Memory B cell (primary cell): ENCODE measurements around the gene FOXS1.
A peak's percentile ranks its signal among the peaks of the same experiment; 100 is the strongest.

Experiments
- ATAC-seq: fragments of 150-1000 bp; cut with Tn5 transposase; 2 replicates; pipeline ENCODE4 v1.10.0; 2021; ENCODE audit warnings: low read depth, mild to moderate bottlenecking, moderate library complexity
- DNase-seq, 2 donors: peaks; one replicate each; pipeline ENCODE4 v3.0.0; 2022; ENCODE audit warnings: low spot score in 2 of 2
- H3K27ac Mint-ChIP-seq: one replicate; pipeline ENCODE4 v1.8.0; 2022; ENCODE audit warnings: mild to moderate bottlenecking, moderate library complexity, mixed read lengths
- H3K27me3 Mint-ChIP-seq: one replicate; pipeline ENCODE4 v1.8.0; 2022; ENCODE audit warnings: mixed read lengths
- H3K36me3 Mint-ChIP-seq: one replicate; pipeline ENCODE4 v1.8.0; 2022; ENCODE audit warnings: mild to moderate bottlenecking, mixed read lengths
- H3K4me1 Mint-ChIP-seq: one replicate; pipeline ENCODE4 v1.8.0; 2022; ENCODE audit warnings: mixed read lengths
- H3K4me3 Mint-ChIP-seq: one replicate; pipeline ENCODE4 v1.8.0; 2022; ENCODE audit warnings: mild to moderate bottlenecking, moderate library complexity, mixed read lengths
- H3K9me3 Mint-ChIP-seq: one replicate; pipeline ENCODE4 v1.8.0; 2022; ENCODE audit warnings: mixed read lengths

Gene FOXS1

DNA sequence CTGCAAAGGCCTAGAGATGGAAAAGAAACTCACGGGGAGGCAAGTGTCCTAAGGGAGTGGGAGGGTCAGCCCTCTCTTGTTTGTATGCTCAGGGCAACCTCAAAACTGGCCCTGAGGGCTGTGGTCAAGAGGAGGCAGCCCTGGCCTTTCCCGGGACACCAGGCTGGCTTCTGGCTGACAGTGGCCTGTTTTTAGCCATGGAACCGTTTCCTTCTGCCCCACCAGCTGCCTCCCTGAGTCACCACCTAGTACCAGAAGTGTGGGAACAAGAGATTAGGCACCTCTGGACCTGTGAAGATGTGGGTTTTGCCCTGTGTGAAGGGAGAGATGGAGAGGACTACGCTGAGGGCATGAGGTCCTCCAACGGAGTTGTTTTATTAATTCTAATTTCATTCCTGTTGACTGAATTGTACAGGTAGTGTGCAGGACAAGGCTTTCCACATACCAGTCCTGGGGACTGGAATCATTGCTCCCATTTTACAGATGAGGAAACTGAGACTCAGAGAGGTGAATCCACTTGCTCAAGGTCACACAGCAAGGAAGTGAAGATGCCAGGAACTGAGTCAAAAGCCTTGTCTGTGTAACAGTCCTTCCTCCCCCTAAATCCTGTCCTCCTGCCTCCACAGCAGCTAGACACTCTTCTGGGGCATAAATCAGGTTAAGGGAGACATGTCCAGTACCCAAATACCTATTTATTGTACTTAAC, 5.5 kb downstream of the FOXS1 start:
- no peak for ATAC-seq

DNA sequence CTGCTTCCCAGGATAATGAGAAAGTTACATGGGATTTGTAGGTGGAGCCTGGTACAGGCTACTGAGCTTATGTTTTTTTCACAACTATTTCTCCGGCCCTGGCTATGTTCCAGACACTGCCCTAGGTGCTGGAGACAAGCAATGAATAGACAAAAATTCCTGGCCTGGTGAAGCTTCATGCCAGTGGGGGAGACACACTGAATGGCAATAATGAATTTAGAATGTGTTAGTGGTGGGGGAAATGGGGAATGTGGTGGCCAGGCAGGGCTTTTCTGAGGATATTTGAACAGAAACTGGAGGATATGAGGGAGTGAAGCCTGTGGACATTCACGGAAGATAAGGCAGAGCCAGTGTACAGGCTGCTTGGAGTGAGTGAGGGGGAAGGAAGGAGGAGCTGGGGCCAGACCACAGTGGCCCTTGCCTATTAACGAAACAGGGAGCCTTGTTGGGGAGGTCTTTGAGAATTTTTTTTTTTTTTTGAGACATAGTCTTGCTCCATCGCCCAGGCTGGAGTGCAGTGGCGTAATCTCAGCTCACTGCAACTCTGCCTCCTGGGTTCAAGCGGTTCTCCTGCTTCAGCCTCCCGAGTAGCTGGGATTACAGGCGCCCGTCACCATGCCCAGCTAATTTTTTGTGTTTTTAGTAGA, 6.6 kb downstream of the FOXS1 start:
- Mint-ChIP-seq H3K27me3 (no peaks in the 10 kb centered on the region), H3K9me3 (no peaks in the 10 kb centered on the region), H3K27ac (no peak overlapping the region), H3K4me1 (peaks cover 10% of the 10 kb centered on the region), H3K4me3 (no peak overlapping the region), H3K36me3 (no peaks in the 10 kb centered on the region)
- ATAC-seq (no peak), DNase-seq (no peak)

More for the DNA sequence above, 5.5 kb downstream of the FOXS1 start:
- no peak for DNase-seq
- H3K4me1 Mint-ChIP-seq = peaks cover 10% of the 10 kb centered on the region
- H3K36me3 Mint-ChIP-seq = no peaks in the 10 kb centered on the region
- H3K4me3 Mint-ChIP-seq = no peak overlapping the region
- H3K9me3 Mint-ChIP-seq = no peaks in the 10 kb centered on the region
- H3K27me3 Mint-ChIP-seq = no peaks in the 10 kb centered on the region
- H3K27ac Mint-ChIP-seq = no peak overlapping the region

DNA sequence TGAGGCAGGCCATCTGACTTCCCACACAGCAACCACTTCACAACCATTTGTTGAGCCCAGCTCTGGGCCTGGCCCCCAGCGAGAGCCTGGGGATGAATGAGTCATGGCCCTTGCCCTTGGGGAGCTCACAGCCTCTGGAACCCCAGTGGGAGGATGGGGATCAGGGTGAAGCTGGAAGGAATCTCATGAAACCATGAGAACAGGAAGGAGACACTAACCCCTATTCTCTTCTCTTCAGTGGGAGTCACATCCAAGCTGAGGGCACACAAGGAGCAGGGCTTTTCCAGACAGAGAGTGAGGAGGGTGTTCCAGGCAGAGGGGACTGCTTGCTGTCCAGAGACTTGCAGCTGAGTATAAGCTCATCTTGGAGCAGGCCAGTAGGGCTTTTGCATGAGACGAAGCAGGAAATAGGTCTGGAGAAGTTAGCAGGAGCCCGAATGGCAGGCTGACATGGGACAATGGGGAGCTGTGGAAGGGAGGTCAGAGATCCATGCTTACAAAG, 7.5 kb downstream of the FOXS1 start:
- no peak for ATAC-seq
- no peak for DNase-seq
- Mint-ChIP-seq H3K4me1 (peaks cover 10% of the 10 kb centered on the region), H3K27me3 (no peaks in the 10 kb centered on the region), H3K27ac (no peak overlapping the region), H3K9me3 (no peaks in the 10 kb centered on the region), H3K4me3 (no peak overlapping the region), H3K36me3 (no peaks in the 10 kb centered on the region)

DNA sequence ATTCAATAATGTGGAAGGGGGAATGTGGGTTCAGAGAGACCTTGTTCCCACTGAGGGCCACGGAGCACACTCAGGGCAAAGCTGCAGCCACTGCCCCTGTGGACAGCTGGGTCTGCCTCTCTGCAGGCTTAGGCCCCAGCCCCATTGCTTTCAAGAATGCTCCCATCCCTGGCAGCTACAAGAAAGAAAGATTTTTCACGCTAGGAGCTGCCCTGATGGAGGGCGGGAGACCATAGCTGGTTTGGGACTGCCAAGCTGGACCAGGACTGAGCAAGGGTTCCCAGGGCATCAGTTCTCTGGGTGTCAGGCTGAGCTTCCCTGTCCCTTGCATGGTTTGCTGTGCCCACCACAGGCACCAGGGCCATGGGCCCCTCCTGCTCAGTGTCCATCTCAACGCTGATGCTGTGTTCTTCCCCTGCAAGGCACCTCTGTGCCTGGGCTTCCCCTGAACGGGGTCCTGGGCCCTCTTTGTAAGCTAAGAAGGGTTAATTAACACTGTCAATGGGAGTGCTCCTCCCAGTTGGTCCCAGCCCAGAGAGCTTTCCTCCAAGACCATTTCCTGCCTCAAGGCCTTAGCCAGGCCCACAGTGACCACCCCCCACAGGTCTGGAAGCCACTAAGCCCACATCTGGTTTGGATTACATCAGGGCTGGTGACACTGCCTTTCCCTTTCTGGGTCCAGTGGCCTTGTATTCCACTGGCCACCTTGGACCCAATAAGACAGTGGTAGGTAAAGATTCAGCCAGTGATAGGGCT, 8.4 kb downstream of the FOXS1 start:
- DNase-seq (no peak), ATAC-seq (no peak)
- Mint-ChIP-seq H3K27ac (no peak overlapping the region), H3K4me3 (no peak overlapping the region), H3K36me3 (no peaks in the 10 kb centered on the region), H3K9me3 (no peaks in the 10 kb centered on the region), H3K4me1 (peaks cover 7% of the 10 kb centered on the region), H3K27me3 (no peaks in the 10 kb centered on the region)

DNA sequence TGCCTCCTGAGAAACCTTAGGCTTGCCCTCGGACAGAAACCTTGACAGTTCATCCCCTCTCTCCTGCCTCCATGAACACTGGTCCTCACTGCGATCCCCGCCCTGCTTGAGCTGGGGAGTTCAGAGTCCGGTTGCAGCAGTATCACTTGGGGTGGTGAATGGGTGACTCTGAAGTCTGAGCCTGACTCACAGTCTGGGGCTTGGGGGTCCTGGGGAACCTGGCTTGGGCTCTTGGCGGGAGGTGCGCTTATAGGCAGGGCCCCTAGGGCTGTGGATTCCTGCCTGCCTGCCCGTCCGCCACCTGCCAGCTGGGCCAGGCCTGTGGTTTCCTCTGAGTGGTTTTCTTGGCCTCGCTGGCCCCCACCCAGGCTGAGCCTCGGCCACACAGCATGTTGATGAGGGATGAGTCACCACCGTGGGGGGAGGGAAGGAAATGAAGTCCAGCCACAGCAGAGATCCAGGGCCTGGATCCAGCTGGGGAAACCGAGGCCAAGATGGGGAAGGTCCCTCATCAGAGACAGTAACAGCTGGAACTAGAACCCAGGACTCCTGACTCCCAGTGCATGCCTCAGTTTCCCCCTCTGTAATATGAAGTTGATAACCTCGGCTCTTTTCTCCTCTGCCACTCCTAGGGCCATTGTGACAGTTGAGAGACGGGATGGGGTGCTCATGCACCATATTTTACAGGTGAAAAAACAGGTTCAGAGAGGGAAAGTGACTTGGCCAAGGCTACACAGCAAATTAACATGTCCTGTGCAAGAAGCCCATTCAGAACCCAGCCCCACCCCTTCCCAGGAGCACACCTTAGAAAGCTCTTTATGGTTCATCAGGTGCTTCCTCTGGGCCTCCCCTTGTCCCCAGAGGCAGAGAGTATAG, 9.2 kb downstream of the FOXS1 start:
- DNase-seq (no peak), ATAC-seq (peak; percentile 43)
- H3K4me1 Mint-ChIP-seq = peaks cover 7% of the 10 kb centered on the region
- H3K36me3 Mint-ChIP-seq = no peaks in the 10 kb centered on the region
- H3K4me3 Mint-ChIP-seq = no peak overlapping the region
- no peaks in the 10 kb centered on the region for H3K27me3 Mint-ChIP-seq
- no peaks in the 10 kb centered on the region for H3K9me3 Mint-ChIP-seq
- no peak overlapping the region for H3K27ac Mint-ChIP-seq

DNA sequence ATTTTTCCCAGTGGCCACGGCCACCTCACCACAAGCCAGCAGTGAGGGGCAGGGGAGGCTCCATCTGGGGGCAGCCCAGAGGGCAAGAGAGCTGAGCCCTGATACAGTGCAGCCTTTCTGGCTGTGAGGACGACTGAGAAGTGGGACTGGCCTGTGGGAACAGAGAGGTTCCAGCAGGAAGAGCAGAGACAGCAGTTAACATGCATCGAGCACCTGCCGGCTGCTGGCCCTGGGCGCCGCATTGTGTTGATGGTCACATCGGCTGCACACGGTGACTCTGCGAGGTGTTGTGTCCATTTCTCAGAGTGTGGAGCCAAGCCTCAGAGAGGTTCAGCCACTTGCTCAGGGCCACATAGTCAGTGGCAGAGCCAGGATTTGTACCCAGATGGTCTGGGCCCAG, 9.8 kb downstream of the FOXS1 start:
- Mint-ChIP-seq H3K27ac (no peak overlapping the region), H3K36me3 (no peaks in the 10 kb centered on the region), H3K4me1 (peaks cover 7% of the 10 kb centered on the region), H3K27me3 (no peaks in the 10 kb centered on the region), H3K4me3 (no peak overlapping the region), H3K9me3 (no peaks in the 10 kb centered on the region)
- DNase-seq (no peak), ATAC-seq (no peak)

DNA sequence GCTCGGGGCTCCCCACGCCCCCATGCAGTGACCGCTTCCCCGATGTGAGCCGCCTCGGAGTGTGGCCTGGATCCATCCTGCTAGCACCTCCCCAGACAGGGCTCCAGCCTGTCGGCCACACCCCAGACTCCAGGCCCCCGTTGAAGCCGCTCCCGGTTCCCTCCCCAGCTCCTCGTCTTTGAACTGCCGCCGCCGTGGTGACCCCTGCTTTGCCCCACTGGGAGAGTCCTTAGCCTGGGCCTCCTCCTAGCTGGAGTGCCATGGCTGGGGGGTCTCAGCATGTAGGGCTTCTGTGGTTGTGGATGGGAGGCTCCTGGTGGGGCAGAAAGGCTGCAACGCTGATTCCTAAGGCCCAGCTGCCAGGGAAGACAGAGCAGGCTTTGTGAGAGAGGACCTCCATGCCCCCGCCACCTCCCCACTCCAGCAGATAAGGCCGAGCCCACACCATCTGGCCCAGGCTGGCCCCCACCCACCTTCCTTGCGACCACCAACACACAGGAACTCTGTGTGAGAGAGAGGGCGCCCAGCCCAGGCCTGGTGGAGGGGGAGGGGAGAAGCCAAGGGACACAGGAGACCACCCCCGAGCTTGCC, 11.4 kb downstream of the FOXS1 start:
- ATAC-seq (no peak), DNase-seq (no peak)
- H3K4me3 Mint-ChIP-seq = no peak overlapping the region
- H3K36me3 Mint-ChIP-seq = no peaks in the 10 kb centered on the region
- H3K9me3 Mint-ChIP-seq = no peaks in the 10 kb centered on the region
- peaks cover 7% of the 10 kb centered on the region for H3K4me1 Mint-ChIP-seq
- no peaks in the 10 kb centered on the region for H3K27me3 Mint-ChIP-seq
- no peak overlapping the region for H3K27ac Mint-ChIP-seq

DNA sequence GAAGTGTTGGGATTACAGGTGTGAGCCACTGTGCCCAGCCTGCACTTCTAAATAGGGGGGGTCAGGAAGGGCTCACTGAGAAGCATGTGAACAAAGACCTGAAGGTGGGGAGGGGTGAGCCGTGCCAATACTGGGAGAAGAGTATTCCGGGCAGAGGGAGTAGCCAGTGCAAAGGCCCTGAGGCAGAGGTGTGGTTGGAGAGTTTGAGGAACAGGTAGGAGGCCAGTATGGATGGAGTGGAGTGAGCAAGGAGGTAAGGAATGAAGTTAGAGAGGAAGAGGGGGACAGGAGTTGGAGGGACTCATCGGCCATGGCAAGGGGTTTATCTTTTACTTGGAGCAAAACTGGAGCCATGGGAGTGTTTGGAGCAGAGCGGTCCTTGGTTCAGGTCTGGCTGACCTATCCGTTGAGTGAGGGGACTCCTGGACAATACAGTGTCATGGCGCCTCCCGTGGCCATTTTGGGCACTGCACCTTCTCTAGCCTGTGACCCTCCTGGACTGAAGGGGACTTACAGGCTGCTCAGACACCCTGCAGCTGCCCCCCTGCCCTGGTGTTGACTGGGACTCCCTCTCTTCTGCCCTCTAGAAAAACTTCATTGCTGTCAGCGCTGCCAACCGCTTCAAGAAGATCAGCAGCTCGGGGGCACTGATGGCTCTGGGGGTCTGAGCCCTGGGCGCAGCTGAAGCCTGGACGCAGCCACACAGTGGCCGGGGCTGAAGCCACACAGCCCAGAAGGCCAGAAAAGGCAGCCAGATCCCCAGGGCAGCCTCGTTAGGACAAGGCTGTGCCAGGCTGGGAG, 12.1 kb downstream of the FOXS1 start:
- no peaks in the 10 kb centered on the region for H3K36me3 Mint-ChIP-seq
- H3K9me3 Mint-ChIP-seq = no peaks in the 10 kb centered on the region
- peak; percentile 50 to 66 for DNase-seq
- H3K4me3 Mint-ChIP-seq = no peak overlapping the region
- H3K27me3 Mint-ChIP-seq = no peaks in the 10 kb centered on the region
- peak; percentile 44 for ATAC-seq
- no peak overlapping the region for H3K27ac Mint-ChIP-seq
- H3K4me1 Mint-ChIP-seq = peaks cover 7% of the 10 kb centered on the region

DNA sequence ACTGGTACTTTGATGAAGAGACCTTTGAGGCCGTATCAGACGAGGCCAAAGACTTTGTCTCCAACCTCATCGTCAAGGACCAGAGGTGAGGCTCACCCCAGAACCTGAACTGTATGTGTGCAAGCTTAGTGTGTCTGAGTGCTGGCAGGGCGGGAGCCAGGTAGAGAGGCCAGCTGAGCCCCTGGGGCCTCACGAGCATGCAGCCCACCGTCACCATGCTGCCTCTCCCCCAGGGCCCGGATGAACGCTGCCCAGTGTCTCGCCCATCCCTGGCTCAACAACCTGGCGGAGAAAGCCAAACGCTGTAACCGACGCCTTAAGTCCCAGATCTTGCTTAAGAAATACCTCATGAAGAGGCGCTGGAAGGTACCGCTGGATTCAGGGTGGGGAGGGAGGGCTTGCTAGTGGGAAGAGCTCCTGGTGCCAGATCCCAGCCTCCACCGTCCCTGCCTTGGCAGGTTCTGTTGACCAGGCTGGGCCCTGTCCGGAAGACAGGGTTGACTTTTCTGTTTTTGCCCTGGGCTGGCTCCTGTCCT, 13.6 kb downstream of the FOXS1 start:
- Mint-ChIP-seq H3K27me3 (no peaks in the 10 kb centered on the region), H3K4me1 (peaks cover 7% of the 10 kb centered on the region), H3K4me3 (no peak overlapping the region), H3K27ac (no peak overlapping the region), H3K36me3 (no peaks in the 10 kb centered on the region), H3K9me3 (no peaks in the 10 kb centered on the region)
- DNase-seq (no peak), ATAC-seq (no peak)

DNA sequence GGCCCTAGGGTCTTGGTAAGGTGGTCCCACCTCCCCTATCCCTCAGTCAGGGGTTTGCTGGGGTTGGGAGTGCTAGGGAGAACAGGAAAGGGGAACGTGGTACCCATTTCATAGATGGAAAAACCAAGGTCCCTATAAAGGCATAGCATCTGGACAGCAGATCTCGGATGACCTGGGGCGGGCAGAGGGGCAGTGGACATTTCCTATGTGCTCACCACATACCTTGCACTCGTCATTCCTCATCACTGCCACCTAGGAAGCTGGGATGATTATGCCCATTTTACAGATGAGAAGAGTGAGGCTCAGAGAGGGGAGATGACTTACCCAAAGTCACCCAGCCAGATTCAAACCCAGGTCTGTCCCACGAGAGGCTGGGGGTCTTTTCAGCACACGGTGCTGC, 14.2 kb downstream of the FOXS1 start:
- no peaks in the 10 kb centered on the region for H3K36me3 Mint-ChIP-seq
- no peak for DNase-seq
- H3K4me1 Mint-ChIP-seq = peaks cover 5% of the 10 kb centered on the region
- H3K27ac Mint-ChIP-seq = no peak overlapping the region
- no peak for ATAC-seq
- H3K9me3 Mint-ChIP-seq = no peaks in the 10 kb centered on the region
- no peak overlapping the region for H3K4me3 Mint-ChIP-seq
- no peaks in the 10 kb centered on the region for H3K27me3 Mint-ChIP-seq

DNA sequence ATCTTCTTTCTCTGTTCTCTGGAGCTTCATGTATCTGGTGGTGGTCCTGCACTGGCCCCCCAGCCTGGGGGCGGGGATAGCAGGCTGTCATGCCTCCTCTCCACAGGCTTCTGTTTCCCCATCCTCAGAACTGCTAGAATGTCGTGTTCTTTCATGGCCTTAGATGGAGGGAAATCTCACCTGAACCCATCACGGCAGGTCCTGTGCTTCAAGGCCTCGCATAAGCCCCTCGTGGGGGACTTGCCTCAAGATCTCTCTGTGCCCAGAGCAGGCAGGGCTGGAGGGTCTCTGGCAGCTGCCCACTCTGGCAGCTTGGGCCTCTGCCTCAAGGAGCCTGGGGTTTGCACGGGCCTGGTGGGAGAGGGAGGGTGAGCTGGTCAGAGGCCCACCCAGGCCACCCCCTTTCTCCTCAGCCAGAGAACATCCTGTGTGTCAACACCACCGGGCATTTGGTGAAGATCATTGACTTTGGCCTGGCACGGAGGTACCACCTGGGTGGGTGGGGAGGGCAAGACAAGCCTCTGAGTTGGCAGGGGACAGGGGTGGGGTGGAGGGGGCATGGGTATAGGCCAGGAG, 14.9 kb downstream of the FOXS1 start:
- H3K4me3 Mint-ChIP-seq = no peak overlapping the region
- no peak for ATAC-seq
- H3K27me3 Mint-ChIP-seq = no peaks in the 10 kb centered on the region
- no peaks in the 10 kb centered on the region for H3K4me1 Mint-ChIP-seq
- H3K36me3 Mint-ChIP-seq = no peaks in the 10 kb centered on the region
- DNase-seq = no peak
- H3K27ac Mint-ChIP-seq = no peak overlapping the region
- H3K9me3 Mint-ChIP-seq = no peaks in the 10 kb centered on the region

DNA sequence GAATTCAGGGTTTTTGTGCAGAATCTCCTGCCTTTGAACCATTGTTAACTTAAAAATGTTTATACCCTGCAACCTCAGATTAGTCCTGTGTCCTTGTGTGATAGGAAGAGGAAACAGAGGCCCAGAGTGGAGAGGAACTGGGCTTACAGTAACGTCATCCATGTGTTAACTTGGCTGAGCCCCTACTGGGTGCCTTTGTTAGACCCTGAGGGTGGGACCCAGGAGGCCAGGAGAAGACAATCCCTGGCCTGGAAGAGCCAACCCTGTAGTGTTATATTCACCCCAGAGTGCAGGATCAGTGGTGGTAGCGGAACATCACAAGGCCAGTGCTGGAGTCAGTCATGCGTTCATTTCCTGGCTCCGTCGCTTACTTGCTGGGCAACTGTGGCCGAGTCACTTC, 15.7 kb downstream of the FOXS1 start:
- H3K4me1 Mint-ChIP-seq = no peaks in the 10 kb centered on the region
- H3K27ac Mint-ChIP-seq = no peak overlapping the region
- H3K4me3 Mint-ChIP-seq = no peak overlapping the region
- no peaks in the 10 kb centered on the region for H3K27me3 Mint-ChIP-seq
- H3K9me3 Mint-ChIP-seq = no peaks in the 10 kb centered on the region
- DNase-seq = no peak
- ATAC-seq = no peak
- no peaks in the 10 kb centered on the region for H3K36me3 Mint-ChIP-seq
